ENCODE data around the gene CELF1. TPM values are rescaled to one million over a fixed set of nuclear protein-coding genes. Genes with fewer than 3 reads are reported as not detected.
A peak's percentile ranks its signal among the peaks of the same experiment; 100 is the strongest.

The CELF1 gene
- total and polyA plus RNA-seq, 9 of the 15 experiments (the other 6 are each of a cell fraction or from before 2014, with no cell fraction given) = 11.3 to 142 (median 77.4) TPM

DNA sequence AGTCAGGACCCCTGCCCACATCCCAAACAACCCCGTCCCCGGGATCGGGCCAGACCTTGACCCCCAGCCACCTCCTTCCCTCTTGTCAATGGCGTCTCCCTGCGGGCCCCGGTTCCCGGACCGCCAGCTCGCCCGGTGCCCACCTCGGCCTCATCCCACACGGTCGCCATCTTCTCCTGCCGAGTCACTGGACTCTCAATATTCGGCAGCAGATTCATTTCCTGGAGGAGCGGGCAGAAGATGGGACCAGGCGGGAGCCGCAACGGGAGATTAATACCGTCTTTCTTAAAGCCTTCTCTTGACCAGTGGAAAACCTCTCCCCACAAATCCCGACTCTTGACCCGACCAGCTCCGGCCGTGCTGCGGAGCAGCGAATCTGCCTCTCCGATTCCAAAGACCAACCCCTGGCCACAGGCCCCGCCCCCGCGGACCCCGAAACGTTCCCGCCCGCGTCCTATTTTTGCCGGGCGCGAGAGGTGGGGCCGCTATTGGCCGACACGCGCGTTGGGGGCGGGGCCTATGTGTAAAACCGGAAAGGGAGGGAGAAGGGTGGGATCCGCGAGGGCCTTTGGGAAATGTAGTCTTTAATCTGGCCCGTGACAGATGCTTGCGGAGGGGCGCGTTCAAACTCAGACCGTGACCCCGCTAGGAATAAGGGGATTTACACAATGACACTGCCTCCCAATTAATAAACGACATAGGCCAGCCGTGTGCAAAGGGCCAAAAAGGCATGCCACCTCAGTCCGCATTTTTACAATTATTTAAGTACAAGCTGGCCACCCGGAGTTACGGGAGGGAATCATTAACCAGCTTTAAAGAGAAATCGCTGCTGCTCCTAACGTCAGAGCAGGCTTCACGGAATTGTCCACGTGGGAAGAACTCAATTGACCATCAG lies 126.6 kb downstream of the CELF1 start, which contains the start of gene PSMC3 (continued):
- TF ChIP-seq, protein P1, sequence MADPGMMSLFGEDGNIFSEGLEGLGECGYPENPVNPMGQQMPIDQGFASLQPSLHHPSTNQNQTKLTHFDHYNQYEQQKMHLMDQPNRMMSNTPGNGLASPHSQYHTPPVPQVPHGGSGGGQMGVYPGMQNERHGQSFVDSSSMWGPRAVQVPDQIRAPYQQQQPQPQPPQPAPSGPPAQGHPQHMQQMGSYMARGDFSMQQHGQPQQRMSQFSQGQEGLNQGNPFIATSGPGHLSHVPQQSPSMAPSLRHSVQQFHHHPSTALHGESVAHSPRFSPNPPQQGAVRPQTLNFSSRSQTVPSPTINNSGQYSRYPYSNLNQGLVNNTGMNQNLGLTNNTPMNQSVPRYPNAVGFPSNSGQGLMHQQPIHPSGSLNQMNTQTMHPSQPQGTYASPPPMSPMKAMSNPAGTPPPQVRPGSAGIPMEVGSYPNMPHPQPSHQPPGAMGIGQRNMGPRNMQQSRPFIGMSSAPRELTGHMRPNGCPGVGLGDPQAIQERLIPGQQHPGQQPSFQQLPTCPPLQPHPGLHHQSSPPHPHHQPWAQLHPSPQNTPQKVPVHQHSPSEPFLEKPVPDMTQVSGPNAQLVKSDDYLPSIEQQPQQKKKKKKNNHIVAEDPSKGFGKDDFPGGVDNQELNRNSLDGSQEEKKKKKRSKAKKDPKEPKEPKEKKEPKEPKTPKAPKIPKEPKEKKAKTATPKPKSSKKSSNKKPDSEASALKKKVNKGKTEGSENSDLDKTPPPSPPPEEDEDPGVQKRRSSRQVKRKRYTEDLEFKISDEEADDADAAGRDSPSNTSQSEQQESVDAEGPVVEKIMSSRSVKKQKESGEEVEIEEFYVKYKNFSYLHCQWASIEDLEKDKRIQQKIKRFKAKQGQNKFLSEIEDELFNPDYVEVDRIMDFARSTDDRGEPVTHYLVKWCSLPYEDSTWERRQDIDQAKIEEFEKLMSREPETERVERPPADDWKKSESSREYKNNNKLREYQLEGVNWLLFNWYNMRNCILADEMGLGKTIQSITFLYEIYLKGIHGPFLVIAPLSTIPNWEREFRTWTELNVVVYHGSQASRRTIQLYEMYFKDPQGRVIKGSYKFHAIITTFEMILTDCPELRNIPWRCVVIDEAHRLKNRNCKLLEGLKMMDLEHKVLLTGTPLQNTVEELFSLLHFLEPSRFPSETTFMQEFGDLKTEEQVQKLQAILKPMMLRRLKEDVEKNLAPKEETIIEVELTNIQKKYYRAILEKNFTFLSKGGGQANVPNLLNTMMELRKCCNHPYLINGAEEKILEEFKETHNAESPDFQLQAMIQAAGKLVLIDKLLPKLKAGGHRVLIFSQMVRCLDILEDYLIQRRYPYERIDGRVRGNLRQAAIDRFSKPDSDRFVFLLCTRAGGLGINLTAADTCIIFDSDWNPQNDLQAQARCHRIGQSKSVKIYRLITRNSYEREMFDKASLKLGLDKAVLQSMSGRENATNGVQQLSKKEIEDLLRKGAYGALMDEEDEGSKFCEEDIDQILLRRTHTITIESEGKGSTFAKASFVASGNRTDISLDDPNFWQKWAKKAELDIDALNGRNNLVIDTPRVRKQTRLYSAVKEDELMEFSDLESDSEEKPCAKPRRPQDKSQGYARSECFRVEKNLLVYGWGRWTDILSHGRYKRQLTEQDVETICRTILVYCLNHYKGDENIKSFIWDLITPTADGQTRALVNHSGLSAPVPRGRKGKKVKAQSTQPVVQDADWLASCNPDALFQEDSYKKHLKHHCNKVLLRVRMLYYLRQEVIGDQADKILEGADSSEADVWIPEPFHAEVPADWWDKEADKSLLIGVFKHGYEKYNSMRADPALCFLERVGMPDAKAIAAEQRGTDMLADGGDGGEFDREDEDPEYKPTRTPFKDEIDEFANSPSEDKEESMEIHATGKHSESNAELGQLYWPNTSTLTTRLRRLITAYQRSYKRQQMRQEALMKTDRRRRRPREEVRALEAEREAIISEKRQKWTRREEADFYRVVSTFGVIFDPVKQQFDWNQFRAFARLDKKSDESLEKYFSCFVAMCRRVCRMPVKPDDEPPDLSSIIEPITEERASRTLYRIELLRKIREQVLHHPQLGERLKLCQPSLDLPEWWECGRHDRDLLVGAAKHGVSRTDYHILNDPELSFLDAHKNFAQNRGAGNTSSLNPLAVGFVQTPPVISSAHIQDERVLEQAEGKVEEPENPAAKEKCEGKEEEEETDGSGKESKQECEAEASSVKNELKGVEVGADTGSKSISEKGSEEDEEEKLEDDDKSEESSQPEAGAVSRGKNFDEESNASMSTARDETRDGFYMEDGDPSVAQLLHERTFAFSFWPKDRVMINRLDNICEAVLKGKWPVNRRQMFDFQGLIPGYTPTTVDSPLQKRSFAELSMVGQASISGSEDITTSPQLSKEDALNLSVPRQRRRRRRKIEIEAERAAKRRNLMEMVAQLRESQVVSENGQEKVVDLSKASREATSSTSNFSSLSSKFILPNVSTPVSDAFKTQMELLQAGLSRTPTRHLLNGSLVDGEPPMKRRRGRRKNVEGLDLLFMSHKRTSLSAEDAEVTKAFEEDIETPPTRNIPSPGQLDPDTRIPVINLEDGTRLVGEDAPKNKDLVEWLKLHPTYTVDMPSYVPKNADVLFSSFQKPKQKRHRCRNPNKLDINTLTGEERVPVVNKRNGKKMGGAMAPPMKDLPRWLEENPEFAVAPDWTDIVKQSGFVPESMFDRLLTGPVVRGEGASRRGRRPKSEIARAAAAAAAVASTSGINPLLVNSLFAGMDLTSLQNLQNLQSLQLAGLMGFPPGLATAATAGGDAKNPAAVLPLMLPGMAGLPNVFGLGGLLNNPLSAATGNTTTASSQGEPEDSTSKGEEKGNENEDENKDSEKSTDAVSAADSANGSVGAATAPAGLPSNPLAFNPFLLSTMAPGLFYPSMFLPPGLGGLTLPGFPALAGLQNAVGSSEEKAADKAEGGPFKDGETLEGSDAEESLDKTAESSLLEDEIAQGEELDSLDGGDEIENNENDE (IDR thresholded peaks at IDR 0.05; ENCODE audit: low read depth, low read length) = no peak
- TF ChIP-seq RBM25 (IDR thresholded peaks at IDR 0.05; ENCODE audit: low read depth, low read length, severe bottlenecking) = no peak
- no peak for TF ChIP-seq POLR2AphosphoS2 (IDR thresholded peaks at IDR 0.05; ENCODE audit: low read length)
- TF ChIP-seq SNRNP70 (optimal IDR thresholded peaks at IDR 0.05; ENCODE audit: low read depth, low read length) = no peak
- TF ChIP-seq CBX3 (IDR thresholded peaks at IDR 0.05; ENCODE audit: borderline replicate concordance in 1 of 2, low read length in 2 of 2) = no peak; a peak in 1 of 3 replicates
- TF ChIP-seq CBX2 (IDR thresholded peaks at IDR 0.05; ENCODE audit: insufficient read depth, low read length, poor library complexity, severe bottlenecking) = no peak
- TF ChIP-seq NR4A1 (CRISPR knock-in tag; IDR thresholded peaks at IDR 0.05) = no peak
- TF ChIP-seq NR4A1 (tag; IDR thresholded peaks at IDR 0.05) = no peak
- TF ChIP-seq, protein P2, sequence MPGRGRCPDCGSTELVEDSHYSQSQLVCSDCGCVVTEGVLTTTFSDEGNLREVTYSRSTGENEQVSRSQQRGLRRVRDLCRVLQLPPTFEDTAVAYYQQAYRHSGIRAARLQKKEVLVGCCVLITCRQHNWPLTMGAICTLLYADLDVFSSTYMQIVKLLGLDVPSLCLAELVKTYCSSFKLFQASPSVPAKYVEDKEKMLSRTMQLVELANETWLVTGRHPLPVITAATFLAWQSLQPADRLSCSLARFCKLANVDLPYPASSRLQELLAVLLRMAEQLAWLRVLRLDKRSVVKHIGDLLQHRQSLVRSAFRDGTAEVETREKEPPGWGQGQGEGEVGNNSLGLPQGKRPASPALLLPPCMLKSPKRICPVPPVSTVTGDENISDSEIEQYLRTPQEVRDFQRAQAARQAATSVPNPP (IDR thresholded peaks at IDR 0.05; ENCODE audit: borderline replicate concordance, insufficient read depth, insufficient read length) = no peak
- no peak for TF ChIP-seq SNIP1 (IDR thresholded peaks at IDR 0.05; ENCODE audit: low read depth)
- TF ChIP-seq ZNF224 (CRISPR knock-in tag; IDR thresholded peaks at IDR 0.05) = no peak
- no peak for TF ChIP-seq MTA2 (IDR thresholded peaks at IDR 0.05; ENCODE audit: low read depth)
- TF ChIP-seq, protein P3, sequence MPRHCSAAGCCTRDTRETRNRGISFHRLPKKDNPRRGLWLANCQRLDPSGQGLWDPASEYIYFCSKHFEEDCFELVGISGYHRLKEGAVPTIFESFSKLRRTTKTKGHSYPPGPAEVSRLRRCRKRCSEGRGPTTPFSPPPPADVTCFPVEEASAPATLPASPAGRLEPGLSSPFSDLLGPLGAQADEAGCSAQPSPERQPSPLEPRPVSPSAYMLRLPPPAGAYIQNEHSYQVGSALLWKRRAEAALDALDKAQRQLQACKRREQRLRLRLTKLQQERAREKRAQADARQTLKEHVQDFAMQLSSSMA (CRISPR knock-in tag; IDR thresholded peaks at IDR 0.05) = peak; percentile 77; the same call in 1 of the 2 replicates
